22Rv1 (cell line): ENCODE measurements around the gene COL4A2.

Experiments
- H3K27ac ChIP-seq: fragments of 450-650 bp; 2 replicates; pipeline ENCODE4 v1.5.1; 2017
- ZFX ChIP-seq: fragments of 450-650 bp; IDR thresholded peaks from 2 replicates; pipeline ENCODE4 v1.6.1; 2017; ENCODE audit warnings: antibody characterized with exemption, borderline replicate concordance
- TF ChIP-seq, protein P1 (sequence below): fragments of 450-650 bp; IDR thresholded peaks from 2 replicates; pipeline ENCODE4 v1.5.1; 2017; ENCODE audit warnings: mild to moderate bottlenecking

Gene COL4A2

DNA sequence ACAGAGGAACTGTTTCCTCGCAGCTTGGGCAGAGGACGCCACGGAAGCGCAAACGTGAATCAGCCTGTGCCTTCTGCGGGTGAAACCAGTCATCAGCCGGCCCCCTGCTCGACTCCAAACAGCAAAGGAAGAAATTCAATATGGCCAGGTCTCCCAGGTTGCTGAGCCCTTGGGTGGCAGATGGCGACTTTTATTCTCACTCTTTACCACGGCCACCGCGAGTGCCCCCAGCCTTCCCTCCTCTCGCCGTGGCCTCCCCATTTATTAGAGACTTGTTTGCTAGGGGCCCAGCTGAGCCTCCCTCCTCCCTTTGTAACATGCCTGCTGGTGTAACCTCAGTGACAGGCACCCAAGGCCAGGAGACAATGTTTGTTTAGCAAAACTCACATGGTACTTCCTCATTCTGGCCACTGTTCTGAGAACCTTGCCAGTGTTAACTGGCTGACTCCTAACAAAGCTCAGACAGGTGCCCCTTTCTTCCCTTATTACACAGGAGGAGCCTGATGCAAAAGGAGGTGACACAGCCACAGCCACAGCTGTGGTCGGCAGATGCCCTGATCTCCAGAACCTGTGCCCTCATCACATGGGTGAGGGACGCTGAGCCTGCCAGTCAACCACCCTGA lies 248.6 kb downstream of the COL4A2 start:
- no peak for TF ChIP-seq ZFX
- TF ChIP-seq, protein P1, sequence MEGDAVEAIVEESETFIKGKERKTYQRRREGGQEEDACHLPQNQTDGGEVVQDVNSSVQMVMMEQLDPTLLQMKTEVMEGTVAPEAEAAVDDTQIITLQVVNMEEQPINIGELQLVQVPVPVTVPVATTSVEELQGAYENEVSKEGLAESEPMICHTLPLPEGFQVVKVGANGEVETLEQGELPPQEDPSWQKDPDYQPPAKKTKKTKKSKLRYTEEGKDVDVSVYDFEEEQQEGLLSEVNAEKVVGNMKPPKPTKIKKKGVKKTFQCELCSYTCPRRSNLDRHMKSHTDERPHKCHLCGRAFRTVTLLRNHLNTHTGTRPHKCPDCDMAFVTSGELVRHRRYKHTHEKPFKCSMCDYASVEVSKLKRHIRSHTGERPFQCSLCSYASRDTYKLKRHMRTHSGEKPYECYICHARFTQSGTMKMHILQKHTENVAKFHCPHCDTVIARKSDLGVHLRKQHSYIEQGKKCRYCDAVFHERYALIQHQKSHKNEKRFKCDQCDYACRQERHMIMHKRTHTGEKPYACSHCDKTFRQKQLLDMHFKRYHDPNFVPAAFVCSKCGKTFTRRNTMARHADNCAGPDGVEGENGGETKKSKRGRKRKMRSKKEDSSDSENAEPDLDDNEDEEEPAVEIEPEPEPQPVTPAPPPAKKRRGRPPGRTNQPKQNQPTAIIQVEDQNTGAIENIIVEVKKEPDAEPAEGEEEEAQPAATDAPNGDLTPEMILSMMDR, result no peak
- no peak overlapping the region for H3K27ac ChIP-seq

DNA sequence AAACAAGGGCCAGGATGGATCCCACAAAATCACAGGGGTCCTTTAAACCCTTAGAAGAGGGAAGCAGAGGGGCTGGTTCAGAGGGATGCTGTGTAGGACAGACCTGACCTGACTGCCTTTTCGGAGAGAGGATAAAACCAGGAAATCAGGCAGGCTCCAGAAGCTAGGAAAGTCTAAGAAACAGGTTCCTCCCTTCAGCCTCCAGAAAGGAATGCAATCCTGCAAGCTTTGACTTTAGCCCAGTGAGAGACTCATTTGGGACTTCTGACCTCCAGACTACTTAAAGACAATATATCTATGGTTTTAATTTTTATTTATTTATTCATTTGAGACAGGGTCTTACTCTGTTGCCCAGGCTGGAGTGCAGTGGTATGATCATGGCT lies 249.1 kb downstream of the COL4A2 start:
- no peak overlapping the region for H3K27ac ChIP-seq

GRCh38 chr13:110557082-110557481 lies 250.0 kb downstream of the COL4A2 start:
- no peak overlapping the region for H3K27ac ChIP-seq
- TF ChIP-seq, protein P1, result no peak
- TF ChIP-seq ZFX, result no peak

More for the DNA sequence above, 249.1 kb downstream of the COL4A2 start:
- TF ChIP-seq, protein P1, result no peak
- no peak for TF ChIP-seq ZFX

- no peak overlapping the region for H3K27ac ChIP-seq
- TF ChIP-seq, protein P1, result no peak
- no peak for TF ChIP-seq ZFX
Measured at GRCh38 chr13:110557610-110558305, 250.7 kb downstream of the COL4A2 start.

GRCh38 chr13:110559429-110559943 lies 252.4 kb downstream of the COL4A2 start:
- H3K27ac ChIP-seq, result no peak overlapping the region

GRCh38 chr13:110559986-110560385 lies 252.9 kb downstream of the COL4A2 start:
- TF ChIP-seq, protein P1, result no peak
- TF ChIP-seq ZFX, result no peak
- H3K27ac ChIP-seq, result no peak overlapping the region

More at GRCh38 chr13:110559429-110559943, 252.4 kb downstream of the COL4A2 start:
- TF ChIP-seq ZFX, result no peak
- TF ChIP-seq, protein P1, result no peak
